A549 treated with dexamethasone at 1 μM for 4 hours (cell line): ENCODE measurements around the gene RCHY1. TPM values are rescaled to one million over a fixed set of nuclear protein-coding genes. Genes with fewer than 3 reads are reported as not detected.

ENCODE experiments used
- total RNA-seq: library from RNA; stranded (reverse); fragments of 200-300 nt; extraction: Qiagen RNA extraction; gene quantifications from 5 replicates; pipeline ENCODE4 v1.2.3, GENCODE V29; 2022

The RCHY1 gene
- 12.9 to 19.8 TPM (median 13.7 TPM) in 5 replicates for total RNA-seq

GRCh38 chr4:75514131-75514948 lies at the start of gene RCHY1, which contains the start of gene THAP6:
TSS of gene RCHY1 (minus strand) at chr4:75514403. CDS start at chr4:75514286, 117 bp downstream.
TSS of gene THAP6 (plus strand) at chr4:75514473. CDS start at chr4:75515453, 980 bp downstream.

GRCh38 chr4:75555294-75556164 lies 41.3 kb upstream of the RCHY1 start, which contains the start of gene ODAPH:
TSS of gene ODAPH (plus strand) at chr4:75556066. CDS start at chr4:75556083, 17 bp downstream.

Other genes starting within 250 kb of the RCHY1 start
- gene THAP6, start 70 bp upstream of the RCHY1 start, total RNA-seq, result 4.8 to 5.9 TPM (median 5.1 TPM) in 5 replicates
- 0.14 TPM in 1 of 5 replicates, not detected in the others for gene ODAPH, start 41.7 kb upstream of the RCHY1 start, total RNA-seq
- 0.56 to 1.3 TPM (median 0.78 TPM) in 5 replicates for gene CDKL2, start 116.1 kb upstream of the RCHY1 start, total RNA-seq
- 76.1 to 100 TPM (median 90.0 TPM) in 5 replicates for gene G3BP2, start 159.0 kb upstream of the RCHY1 start, total RNA-seq
- 21.8 to 27.7 TPM (median 26.1 TPM) in 5 replicates for gene USO1, start 210.2 kb upstream of the RCHY1 start, total RNA-seq